Inflammatory macrophage treated with lipopolysaccharide for 4 hours (primary cell): ENCODE data around the gene HOXC10.

Source experiments
- DNase-seq: peaks from one replicate; pipeline ENCODE4 v3.0.0-alpha.2; 2020

The HOXC10 gene

DNA sequence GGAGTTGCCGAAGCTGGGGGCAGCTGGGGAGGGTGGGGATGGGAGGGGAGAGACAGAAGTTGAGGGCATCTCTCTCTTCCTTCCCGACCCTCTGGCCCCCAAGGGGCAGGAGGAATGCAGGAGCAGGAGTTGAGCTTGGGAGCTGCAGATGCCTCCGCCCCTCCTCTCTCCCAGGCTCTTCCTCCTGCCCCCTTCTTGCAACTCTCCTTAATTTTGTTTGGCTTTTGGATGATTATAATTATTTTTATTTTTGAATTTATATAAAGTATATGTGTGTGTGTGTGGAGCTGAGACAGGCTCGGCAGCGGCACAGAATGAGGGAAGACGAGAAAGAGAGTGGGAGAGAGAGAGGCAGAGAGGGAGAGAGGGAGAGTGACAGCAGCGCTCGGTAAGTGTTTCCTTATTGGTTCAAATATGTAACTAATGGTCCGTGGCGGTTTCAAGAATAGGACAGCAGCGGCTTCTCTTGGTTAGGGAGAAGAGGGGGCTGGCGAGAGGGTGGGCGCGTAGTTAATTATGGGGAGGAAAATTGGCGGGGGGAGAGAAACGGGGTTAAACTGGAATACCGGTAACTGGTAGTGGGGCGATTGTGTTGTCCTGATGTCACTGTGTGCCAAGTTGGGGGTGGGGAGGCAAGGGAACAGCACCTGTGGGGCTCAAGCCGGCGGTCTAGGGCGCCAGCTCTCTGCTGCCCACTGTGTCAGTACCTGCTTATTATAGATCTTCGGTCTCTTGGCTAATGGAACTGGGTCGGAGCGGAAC is 32.3 kb downstream of the HOXC10 start:
- DNase-seq = no peak

DNA sequence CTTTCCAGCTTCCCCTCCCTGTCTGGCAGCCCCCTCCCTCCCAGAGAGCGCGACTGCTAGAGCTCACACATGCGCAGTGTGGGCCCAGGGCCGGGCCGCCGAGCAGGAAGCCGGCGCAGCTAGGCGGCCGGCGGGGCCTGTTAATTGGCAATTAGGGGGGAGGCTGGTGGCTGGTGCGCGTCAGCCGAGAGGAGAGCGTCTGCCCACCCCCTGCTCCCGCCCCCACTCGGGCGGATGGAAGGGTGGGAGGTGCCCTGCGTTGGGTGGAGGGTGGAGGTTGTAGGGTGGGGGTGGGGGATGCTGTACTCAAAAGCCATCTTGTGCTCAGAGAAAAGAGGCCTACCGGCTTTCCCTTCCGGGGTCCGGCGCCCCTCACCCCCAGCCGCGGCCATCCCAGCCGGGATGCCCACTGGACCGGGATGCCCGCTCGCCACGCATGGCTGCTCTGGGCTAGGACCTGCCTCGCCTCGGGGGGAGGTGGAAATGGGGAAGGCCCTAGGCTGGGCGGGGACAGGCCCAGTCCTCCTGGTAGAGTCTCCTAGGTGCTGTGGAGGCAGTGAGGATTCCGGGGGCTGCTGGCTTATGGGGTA is 33.0 kb downstream of the HOXC10 start:
- DNase-seq = no peak

DNA sequence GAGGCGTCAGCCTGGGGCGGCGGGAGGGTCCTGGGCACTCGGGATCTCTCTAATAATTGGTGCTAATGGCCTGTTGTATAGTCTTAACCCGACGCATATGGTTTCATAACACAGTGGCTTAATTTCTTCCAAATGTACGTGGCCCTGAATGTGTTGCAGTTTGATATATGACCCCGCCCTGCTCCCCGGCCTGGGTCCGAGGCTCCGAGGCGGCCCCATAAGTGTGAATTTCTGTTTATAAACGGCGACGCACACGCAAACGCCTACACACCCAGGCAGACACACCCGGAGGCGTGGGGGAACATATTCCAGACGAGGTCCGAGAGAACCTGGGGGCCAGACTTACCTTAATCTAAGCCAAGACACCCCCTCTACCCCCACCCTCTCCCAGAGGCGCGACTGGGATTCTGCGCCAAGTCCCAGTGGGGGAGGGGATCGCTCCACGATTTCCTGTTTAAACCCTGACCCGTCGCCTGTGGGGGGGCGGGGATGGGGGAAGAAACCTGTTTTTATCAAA is 33.6 kb downstream of the HOXC10 start:
- DNase-seq = no peak

DNA sequence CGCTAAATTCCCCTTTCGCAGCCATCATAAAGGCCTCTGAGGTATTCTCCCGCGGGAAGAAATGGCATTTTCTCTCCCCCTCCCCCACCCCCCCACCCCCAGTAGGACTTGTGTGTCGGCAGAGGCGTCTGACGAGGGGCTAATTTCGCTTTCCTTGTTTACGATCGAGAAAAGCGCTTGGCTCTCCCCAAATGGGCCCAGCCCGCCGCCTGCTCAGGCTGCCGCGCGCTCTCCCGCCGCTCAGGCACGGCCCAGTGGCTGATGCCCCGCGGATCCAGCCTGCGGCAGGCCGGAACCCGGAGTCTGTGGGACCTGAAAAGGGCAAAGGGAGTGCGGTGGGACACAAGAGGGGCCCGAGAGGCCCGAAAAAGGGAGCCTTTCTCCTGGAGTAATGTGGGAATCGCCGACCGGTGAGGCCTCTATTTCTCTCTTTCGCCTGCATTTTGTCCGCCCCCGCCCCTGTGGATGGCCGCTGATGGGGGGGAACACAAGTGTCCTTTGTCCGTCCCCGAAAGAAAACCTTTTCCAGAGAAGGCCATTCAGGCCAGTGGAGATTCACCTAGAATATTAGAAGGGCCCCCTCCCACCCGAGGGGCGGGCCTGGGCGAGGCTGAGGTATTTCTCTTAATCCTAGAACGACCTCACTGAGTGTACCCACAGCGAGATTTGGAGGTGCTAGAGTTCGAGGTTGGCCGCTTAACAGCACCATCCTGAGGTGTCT is 34.3 kb downstream of the HOXC10 start:
- no peak for DNase-seq

GRCh38 chr12:54019924-54020590 is 35.1 kb downstream of the HOXC10 start:
- DNase-seq = no peak

GRCh38 chr12:54020591-54021405 is 35.9 kb downstream of the HOXC10 start:
- DNase-seq = no peak

- no peak for DNase-seq
These were observed 36.6 kb downstream of the HOXC10 start for GRCh38 chr12:54021432-54022013.

DNA sequence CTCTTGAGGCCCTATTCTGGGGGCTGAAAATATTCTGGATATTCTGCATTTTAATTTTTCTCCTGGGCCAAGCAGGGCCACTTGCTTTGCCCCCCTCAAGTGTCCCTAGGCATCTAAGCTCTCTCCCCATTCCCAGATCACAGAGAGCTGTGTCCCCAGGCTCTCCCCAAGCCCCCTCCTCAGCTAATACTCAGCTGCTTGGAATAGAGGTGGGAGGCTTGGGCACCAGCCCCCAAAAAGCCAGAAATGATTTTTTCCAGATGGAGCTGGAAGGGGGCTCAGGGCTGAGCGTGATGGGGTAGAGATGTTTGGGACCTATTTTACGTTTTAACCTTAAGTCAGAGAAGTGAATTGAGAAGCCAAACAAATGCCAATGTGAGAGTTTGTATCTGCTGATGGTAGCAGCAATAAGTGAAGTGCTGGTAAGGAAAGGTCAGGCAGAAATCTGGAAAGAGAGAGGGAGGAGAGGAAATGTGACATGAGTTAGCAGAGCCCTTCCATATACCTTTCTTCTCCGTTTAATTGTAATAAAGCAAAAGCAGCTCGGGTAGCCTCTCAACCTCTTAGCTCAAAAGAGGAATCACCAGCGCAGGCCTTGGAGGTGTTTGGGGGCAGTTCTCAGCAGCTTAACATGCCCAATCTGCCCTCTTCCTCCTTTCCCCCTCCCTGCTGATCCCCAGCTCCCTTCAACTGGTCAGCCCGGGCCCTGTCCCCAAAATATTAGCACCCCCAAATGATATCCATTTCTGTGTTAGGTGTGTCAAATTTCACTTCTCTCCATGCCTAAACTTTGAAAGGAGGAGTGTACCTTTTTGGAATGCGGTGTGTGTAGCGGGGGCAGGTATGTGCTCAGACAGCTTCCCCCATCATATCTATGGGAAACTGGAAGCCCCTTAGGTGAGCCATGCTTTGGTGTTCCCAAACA is 38.3 kb downstream of the HOXC10 start:
- DNase-seq = no peak

- DNase-seq = no peak
These were observed 39.2 kb downstream of the HOXC10 start for GRCh38 chr12:54024127-54024526.

DNA sequence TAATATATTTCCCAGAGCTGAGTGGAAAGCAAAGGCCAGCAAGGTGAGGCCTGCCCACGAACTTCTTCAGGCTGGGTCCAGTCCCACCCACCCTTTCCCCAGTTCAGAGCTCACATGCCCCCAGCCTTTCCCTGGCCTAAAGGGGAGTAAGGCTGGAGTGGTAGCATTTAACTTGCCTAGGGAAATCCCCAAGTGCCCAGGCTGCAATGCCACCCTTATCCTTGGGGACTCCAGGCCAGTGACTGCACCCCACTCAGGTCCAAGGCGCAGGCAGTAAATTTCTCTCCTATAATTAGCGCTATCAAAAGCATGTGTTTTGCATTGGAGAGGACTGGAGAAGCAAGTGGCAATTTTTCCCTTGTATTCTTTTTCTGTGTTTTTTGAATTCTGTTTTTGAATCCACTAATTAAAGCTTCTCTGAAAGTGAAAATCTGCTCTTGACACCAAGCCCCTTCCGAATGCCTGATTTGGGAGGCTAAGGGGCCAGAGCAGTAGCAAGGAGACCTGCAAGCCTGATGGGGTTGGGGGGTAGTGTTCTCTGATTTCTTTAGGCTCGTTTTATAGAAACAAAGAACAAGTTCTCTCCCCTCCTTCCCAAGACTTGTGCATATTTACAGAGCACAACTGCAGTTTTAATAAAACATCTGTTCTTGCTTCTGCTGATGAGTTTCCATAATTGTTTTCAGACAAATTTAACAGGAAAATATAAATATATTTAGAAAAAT is 39.8 kb downstream of the HOXC10 start:
- DNase-seq = no peak

DNA sequence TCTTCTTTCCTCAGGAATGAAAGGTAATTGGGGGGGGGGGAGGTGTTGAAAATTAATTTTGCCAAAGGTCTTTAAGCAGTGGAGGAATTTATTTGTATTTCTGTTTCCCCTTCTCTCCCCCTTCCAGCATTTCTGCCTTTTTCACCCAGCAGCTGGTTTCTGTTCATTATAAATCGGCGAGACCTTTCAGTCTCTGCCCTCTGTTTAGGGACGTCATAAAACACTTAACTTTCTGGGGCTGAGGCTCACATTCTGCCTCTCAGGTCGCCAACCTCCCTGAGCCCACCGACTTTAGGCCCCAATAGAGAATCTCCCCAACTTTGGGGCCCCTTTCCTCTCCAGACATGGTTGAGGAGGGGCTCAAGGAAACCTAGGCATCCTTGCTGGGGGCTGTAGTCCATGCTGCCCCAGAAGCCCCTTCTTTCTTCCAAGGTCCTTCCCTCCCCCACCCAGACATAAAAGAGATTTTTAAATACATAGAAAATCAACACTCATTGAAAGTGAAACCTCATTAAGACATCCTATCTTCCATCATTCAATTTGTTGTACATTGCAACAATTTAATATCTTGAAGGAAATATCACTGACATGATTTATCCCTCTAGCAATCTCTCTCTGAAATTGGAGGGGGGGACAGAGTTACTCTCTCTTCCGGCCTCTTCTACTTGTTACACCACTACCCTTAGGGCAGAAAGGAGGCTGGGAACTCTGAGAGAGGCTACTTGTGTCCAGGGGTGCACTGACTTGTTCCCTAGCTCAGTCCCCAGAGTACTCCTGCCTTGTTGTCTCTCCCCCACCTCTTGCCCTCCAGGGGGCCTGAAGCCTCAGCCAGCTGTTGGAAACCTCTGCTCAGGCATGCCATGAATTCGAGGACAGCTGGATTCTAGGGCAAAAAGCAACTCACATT is 40.8 kb downstream of the HOXC10 start:
- DNase-seq = no peak

GRCh38 chr12:54026640-54027441 is 41.9 kb downstream of the HOXC10 start:
- DNase-seq = no peak

- no peak for DNase-seq
These were observed 42.5 kb downstream of the HOXC10 start for GRCh38 chr12:54027442-54027786.

GRCh38 chr12:54028314-54029201 is 43.6 kb downstream of the HOXC10 start, which contains the start of gene HOXC6:
HOXC6 (plus strand) TSS chr12:54028440; CDS start chr12:54028522, 82 bp downstream.
- DNase-seq = no peak

DNA sequence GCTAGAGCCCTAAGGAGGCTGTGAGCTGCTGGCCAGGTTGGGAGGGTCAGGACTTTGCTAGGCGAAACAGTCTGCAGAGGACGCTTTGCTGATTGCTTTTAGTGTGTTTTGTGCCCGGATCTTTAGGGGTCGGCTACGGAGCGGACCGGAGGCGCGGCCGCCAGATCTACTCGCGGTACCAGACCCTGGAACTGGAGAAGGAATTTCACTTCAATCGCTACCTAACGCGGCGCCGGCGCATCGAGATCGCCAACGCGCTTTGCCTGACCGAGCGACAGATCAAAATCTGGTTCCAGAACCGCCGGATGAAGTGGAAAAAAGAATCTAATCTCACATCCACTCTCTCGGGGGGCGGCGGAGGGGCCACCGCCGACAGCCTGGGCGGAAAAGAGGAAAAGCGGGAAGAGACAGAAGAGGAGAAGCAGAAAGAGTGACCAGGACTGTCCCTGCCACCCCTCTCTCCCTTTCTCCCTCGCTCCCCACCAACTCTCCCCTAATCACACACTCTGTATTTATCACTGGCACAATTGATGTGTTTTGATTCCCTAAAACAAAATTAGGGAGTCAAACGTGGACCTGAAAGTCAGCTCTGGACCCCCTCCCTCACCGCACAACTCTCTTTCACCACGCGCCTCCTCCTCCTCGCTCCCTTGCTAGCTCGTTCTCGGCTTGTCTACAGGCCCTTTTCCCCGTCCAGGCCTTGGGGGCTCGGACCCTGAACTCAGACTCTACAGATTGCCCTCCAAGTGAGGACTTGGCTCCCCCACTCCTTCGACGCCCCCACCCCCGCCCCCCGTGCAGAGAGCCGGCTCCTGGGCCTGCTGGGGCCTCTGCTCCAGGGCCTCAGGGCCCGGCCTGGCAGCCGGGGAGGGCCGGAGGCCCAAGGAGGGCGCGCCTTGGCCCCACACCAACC is 44.8 kb downstream of the HOXC10 start:
- DNase-seq = no peak

GRCh38 chr12:54030442-54030801 is 45.5 kb downstream of the HOXC10 start:
- DNase-seq = no peak
